ENCODE measurements around the gene FARSB. TPM values are rescaled to one million over a fixed set of nuclear protein-coding genes. Genes with fewer than 3 reads are reported as not detected.

FARSB gene
- total and polyA plus RNA-seq, 4 donors: 9.5 to 17.0 (median 15.5) TPM

DNA sequence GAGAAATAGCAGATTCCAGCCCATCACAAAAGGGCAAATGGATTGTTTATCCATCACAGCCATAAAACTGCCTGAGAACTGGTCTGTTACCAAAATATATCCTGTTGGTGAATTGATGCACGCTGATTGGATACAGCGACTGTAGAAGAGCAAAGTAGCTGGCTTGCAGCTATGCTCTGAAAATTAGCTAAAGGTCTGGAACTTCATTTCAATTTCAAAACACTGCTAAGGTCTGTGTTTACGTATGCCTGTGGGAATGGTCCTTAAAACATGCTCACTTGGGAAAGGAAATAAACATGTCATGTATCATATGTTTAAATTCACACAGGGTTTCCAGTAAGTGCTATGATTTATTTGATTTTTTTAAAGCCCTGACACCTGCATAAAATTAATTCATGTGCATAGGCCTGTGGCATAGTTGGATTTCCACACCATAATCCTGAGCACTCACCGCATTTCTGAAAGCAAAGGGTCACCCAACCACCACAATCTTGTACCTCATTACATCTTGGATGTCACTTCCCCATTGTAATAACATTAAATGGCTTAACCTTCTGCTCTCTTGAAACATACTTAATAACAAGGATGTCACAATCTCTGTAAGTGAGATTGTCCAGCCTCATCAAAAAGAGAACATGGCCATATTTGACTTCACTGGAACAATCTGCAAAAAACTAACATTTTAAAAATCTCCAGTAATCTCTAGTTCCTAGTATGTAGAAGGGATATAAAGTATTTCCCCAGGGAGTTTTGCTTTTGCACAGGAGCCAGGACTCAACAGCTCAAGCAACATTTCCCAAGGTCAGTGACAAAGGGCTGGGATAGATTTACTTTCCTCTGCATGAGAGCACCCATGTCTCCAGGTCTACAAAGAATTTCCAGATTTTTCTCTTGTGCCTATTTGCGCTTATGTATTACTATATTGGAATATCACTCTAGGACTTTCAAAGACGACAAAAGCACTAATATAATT, 109.8 kb downstream of the FARSB start:
- peak in 2 of 3 donors; percentile 68 to 74 for DNase-seq

DNA sequence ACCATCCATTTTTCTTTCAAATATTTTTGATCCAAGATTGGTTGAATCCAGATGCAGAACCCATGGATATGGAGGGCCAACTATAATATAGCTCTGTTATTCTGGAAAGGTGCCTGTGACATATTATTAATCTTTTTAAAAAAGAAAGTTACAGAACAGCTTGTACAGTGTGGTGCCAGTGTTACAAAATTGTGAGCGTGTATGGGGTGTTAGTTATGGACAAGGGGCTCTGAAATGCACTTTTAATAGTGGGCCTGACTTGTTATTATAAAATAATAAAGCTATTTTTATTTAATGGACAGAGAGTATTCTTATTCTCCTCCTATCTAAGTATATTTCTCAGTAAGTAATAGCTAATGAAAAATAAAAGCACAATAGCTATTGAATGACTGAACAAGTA, 111.2 kb downstream of the FARSB start:
- WGBS, 2 donors: 78 to 79% methylated on average over 1 of the region's 1 CpG
- ATAC-seq (ENCODE audit: insufficient read depth, low FRiP score) (no peak), DNase-seq (peak in 2 of 3 donors; percentile 60 to 65)
- Histone ChIP-seq H3K4me3 (no peak overlapping the region), H3K36me3 (ENCODE audit: control insufficient read depth in 4 of 4, insufficient read depth in 4 of 4, low read length in 4 of 4) (no peaks in the 10 kb centered on the region), H3K4me1 (ENCODE audit: control insufficient read depth in 5 of 5, insufficient read depth in 5 of 5, low read length in 5 of 5) (peaks cover 0 to 31% (median 6%) of the 10 kb centered on the region in 5 donors), H3K27me3 (ENCODE audit: control insufficient read depth in 3 of 3, insufficient read depth in 3 of 3, low read length in 2 of 3) (no peaks in the 10 kb centered on the region), H3K27ac (ENCODE audit: low read depth in 1 of 2, low read length in 1 of 2) (no peak overlapping the region), H3K9ac (ENCODE audit: insufficient read depth in 1 of 2, low read length in 2 of 2) (no peak overlapping the region), H3K9me3 (ENCODE audit: control insufficient read depth in 4 of 4, insufficient read depth in 3 of 4, low read length in 3 of 4) (no peaks in the 10 kb centered on the region)
- TF ChIP-seq, protein P1, sequence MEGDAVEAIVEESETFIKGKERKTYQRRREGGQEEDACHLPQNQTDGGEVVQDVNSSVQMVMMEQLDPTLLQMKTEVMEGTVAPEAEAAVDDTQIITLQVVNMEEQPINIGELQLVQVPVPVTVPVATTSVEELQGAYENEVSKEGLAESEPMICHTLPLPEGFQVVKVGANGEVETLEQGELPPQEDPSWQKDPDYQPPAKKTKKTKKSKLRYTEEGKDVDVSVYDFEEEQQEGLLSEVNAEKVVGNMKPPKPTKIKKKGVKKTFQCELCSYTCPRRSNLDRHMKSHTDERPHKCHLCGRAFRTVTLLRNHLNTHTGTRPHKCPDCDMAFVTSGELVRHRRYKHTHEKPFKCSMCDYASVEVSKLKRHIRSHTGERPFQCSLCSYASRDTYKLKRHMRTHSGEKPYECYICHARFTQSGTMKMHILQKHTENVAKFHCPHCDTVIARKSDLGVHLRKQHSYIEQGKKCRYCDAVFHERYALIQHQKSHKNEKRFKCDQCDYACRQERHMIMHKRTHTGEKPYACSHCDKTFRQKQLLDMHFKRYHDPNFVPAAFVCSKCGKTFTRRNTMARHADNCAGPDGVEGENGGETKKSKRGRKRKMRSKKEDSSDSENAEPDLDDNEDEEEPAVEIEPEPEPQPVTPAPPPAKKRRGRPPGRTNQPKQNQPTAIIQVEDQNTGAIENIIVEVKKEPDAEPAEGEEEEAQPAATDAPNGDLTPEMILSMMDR (IDR thresholded peaks at IDR 0.05; ENCODE audit: control extremely low read depth, extremely low read depth): no peak

More for the DNA sequence above, 109.8 kb downstream of the FARSB start:
- no peak for ATAC-seq (ENCODE audit: insufficient read depth, low FRiP score)
- Histone ChIP-seq H3K27ac (ENCODE audit: low read depth in 1 of 2, low read length in 1 of 2) (no peak overlapping the region), H3K36me3 (ENCODE audit: control insufficient read depth in 4 of 4, insufficient read depth in 4 of 4, low read length in 4 of 4) (no peaks in the 10 kb centered on the region), H3K9me3 (ENCODE audit: control insufficient read depth in 4 of 4, insufficient read depth in 3 of 4, low read length in 3 of 4) (no peaks in the 10 kb centered on the region), H3K4me3 (no peak overlapping the region), H3K27me3 (ENCODE audit: control insufficient read depth in 3 of 3, insufficient read depth in 3 of 3, low read length in 2 of 3) (no peaks in the 10 kb centered on the region), H3K4me1 (ENCODE audit: control insufficient read depth in 5 of 5, insufficient read depth in 5 of 5, low read length in 5 of 5) (peaks cover 0 to 31% (median 6%) of the 10 kb centered on the region in 5 donors), H3K9ac (ENCODE audit: insufficient read depth in 1 of 2, low read length in 2 of 2) (no peak overlapping the region)
- WGBS, 2 donors: 62 to 74% methylated on average over 6 of the region's 6 CpGs
- TF ChIP-seq, protein P1 (IDR thresholded peaks at IDR 0.05; ENCODE audit: control extremely low read depth, extremely low read depth): no peak

DNA sequence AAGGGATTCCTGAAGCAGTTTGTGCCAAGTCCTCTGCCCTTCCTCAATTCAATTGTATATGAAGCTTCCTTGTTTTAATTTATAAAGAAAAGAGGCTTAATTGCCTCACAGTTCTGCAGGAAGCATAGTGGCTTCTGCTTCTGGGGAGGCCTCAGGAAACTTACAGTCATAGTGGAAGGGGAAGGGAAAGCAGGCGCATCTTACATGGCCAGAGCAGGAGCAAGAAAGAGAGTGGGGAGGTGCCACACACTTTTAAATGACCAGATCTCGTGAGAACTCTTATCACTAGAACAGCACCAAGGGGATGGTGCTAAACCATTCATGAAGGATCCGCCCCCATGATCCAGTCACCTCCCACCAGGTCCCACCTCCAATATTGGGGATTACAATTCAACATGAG, 117.4 kb downstream of the FARSB start:
- 74 to 82% methylated on average over 3 of the region's 3 CpGs for WGBS, 2 donors
- no peaks in the 10 kb centered on the region for H3K27me3 ChIP-seq (ENCODE audit: control insufficient read depth in 3 of 3, insufficient read depth in 3 of 3, low read length in 2 of 3)
- no peak overlapping the region for H3K4me3 ChIP-seq
- H3K27ac ChIP-seq (ENCODE audit: low read depth in 1 of 2, low read length in 1 of 2): no peak overlapping the region
- ATAC-seq (ENCODE audit: insufficient read depth, low FRiP score): no peak
- peaks cover 0 to 2% (median 0%) of the 10 kb centered on the region in 4 donors for H3K9me3 ChIP-seq (ENCODE audit: control insufficient read depth in 4 of 4, insufficient read depth in 3 of 4, low read length in 3 of 4)
- TF ChIP-seq, protein P1 (IDR thresholded peaks at IDR 0.05; ENCODE audit: control extremely low read depth, extremely low read depth): no peak
- no peaks in the 10 kb centered on the region for H3K4me1 ChIP-seq (ENCODE audit: control insufficient read depth in 5 of 5, insufficient read depth in 5 of 5, low read length in 5 of 5)
- H3K36me3 ChIP-seq (ENCODE audit: control insufficient read depth in 4 of 4, insufficient read depth in 4 of 4, low read length in 4 of 4): no peaks in the 10 kb centered on the region
- DNase-seq: no peak
- H3K9ac ChIP-seq (ENCODE audit: insufficient read depth in 1 of 2, low read length in 2 of 2): no peak overlapping the region
